GM10847 (cell line): ENCODE data around the gene GRB10.

Experiments used
- POLR2A ChIP-seq: IDR thresholded peaks from 2 replicates; pipeline ENCODE4 v1.6.1; 2011; ENCODE audit not compliant: insufficient read length; ENCODE audit errors: extremely low read depth

GRB10 gene

DNA sequence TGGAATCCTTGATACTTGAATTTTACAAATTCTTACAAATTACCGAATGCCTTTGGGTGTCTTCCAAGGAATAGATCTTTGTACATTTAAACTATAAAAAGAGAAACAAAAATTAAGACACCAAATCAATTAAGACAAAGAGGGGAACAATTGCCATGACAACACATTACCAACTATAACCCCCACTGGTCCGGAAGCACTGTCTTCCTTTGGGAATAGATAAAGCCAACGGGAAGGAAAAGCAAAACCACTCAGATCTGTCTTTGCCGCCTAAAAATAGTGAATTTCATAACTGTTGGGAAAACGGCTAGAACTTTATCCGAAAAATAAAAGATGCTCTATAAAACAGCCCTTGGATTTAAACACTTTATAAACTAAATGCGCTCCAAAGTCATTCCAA lies 37.4 kb downstream of the GRB10 start:
- TF ChIP-seq POLR2A = no peak

DNA sequence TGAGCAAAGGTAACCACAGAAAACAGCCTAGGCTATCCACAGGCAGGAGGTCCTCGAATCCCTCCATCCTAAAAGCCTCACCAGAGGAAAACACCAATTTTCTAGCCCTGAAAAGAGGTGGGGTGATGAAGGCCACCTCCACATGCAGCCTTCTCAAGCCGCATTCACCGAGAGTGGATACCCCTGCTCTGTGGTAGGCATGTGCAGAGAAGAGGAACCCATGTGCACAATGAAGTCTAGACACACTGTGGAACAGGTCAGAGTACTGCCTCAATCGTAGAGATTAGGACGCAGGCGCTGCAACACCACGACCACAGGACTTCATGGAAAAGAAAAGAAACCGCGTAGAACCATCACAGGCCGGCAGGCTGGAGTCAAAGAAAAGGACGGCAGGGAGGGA lies 38.8 kb downstream of the GRB10 start:
- TF ChIP-seq POLR2A = no peak

DNA sequence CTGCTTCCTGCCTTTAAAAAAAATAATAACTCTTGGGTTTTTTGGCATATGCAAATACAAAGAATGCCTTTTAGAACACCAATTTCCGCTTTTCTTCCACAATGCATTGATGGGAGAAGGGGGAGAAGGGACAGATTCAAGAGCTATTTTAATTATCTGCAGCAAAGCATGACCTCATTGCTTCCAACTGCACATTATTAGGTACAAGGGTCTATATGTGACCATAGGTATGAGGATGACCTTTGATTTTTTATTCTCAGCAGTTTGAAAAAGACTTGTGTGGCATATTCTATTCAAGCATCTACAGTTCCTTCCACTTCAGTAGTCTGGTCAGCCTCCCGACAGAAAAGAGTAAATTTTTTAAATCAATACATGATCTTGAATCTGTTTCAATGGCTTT lies 39.7 kb downstream of the GRB10 start:
- TF ChIP-seq POLR2A = no peak

DNA sequence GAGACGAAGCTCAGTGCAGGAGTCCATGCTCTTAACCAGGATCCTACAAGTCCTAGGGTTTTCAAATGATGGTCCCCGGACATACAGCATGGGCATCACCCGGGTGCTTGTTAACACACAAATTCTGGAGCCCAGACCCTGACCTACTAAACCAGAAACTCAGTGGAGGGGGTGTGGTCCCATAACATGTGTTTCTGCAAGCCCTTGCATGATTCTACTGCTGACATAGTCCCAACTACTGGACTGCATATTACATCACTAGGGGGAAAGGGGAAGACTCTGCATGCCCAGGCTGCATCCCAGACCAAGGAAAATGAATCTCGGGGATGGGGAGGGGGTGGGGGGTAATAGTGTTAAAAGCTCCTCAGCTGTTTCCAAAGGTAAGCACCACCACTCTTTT lies 40.3 kb downstream of the GRB10 start:
- TF ChIP-seq POLR2A = no peak

DNA sequence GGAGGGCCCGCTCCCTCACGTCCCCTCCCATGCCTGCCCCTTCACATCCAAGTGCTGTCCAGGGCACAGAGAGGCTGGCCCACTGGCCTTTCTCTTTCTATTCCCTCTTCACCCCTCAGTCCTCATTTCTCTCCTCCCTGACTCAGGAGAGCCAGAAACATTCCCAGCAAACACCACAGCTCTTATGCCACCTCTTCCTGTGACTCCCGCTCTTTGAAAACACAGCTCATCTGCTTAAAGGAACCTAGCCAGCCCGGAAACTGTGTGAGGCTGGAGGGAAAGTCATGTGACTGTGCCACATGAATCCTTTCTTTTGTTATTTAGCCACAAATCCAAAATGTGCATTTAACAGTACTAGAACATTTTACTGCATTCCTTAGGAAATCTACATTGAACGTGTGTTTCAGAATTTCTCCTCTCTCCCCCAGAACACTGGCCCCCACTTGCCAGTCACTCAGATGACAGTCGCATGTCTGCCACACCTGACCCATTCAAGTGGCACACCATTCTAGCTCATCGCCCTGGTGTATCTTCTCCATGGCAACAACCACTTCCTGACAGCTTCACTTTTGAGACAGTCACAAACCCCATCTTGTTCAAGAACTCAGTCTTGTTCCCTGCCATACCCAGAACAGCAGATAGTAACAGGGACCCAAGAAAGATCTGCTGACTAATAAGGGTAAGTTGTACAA lies 42.8 kb downstream of the GRB10 start:
- TF ChIP-seq POLR2A = no peak

DNA sequence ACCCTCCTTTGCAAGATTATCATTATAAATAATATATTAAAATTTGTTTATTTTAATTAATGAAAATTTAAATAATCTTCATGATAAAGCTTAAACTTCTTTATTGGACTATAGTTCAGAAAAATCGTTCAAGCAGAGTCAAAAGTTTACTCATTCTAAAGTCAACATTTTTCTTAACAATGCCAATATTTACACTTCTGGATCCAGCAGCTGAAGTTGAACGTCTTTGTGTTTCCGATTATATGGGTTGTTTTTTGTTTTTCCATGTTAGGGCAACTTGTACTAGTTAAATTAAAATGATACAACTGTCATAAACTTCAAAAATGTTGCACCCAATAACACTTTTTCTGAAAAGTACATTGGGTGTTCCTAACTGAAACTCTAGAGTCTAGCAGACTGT lies 43.8 kb downstream of the GRB10 start:
- no peak for TF ChIP-seq POLR2A

DNA sequence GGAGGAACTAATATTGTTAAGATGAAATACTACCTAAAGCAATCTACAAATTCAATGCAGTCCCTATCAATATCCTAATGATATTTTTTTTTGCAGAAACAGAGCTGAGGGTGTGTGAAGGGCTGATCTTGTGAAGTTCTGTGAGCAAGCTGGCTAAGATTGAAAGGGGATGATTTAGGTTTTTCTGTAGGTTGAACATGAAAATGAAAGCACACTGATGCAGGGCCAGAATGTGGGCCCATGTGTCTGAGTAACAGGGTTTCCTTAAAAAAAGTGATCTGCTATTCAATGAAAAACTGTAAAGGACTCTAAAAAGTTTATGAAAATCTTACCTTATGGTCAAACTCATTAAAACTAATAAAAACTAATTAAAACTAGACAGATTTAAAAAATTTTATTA lies 47.4 kb downstream of the GRB10 start:
- no peak for TF ChIP-seq POLR2A

DNA sequence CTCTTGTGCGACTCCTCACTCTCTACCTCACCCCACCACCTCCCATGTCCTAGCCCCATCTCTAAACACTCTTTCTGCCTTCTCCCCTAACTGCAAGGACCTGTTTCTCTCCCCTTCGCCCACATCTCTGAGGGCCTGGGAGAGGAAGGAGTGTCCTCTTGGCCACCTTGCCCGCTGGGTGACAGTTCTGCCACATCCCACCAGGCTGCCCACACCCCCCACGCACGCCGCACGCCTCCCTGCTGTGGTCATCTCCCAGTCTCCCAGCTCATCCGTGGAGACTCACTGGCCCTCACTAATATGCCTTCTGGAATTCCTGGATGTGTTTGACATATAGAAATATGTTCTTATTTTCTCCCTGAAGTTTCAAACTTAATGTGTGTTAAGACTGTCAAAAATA lies 48.5 kb downstream of the GRB10 start:
- TF ChIP-seq POLR2A = no peak

DNA sequence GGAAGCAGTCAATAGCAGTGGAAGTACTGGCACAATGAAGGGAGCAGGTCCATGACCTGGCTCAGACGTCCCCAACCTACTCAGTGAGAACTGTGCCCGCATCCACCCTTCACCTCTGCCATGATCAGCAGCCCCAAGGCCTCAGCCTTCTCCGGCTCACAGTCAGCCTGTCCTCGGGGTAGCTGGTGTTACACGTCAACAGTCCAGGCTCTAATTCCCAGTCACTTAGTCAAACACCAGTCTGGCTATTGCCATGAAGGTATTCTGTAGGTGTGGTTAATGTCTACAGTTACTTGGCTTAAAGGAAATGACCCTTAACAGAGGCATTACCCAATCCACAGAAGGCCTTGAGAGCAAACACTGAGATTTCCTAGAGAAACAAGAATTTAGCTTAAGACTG lies 49.1 kb downstream of the GRB10 start:
- no peak for TF ChIP-seq POLR2A

DNA sequence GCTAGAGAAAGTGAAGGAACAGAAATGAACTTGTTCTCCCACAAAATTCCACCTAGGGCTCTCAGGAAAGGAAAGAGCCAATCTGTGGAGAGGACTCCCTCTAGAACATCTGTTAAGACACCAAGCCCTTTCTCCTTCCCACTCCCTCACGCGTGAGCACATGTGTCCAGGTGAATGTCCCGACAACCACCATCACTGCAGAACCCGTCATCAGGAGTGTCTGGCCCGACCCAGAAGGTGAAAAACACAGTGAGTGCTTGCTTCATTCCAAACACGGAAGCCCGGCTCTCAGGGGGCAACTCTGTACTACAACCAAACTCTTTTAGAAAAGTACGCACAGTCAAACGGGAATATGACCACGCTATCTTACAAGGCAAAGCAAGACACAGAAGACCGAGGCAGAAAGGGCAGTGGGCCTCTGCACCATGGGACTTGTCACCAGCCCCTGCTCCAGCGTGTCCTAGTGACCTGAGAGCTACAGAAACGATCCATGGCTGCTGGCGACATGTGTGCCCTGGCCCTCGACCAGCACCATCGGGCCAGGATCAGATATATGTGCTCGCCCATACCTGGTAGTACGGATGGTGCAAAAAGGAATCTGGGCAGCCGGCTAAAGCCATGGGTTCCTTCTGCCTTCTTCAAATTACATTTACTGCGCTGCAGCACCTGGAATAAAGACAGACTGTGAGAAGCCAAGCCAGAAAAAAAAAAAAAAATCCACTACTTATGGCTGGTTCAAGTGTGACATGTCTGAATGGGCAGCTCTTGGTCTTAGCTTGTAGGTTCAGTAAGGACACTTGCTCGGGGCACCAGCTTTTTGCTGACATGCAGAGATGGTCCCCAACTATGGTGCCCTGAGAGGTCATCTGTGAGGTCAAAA lies 50.8 kb downstream of the GRB10 start:
- no peak for TF ChIP-seq POLR2A

DNA sequence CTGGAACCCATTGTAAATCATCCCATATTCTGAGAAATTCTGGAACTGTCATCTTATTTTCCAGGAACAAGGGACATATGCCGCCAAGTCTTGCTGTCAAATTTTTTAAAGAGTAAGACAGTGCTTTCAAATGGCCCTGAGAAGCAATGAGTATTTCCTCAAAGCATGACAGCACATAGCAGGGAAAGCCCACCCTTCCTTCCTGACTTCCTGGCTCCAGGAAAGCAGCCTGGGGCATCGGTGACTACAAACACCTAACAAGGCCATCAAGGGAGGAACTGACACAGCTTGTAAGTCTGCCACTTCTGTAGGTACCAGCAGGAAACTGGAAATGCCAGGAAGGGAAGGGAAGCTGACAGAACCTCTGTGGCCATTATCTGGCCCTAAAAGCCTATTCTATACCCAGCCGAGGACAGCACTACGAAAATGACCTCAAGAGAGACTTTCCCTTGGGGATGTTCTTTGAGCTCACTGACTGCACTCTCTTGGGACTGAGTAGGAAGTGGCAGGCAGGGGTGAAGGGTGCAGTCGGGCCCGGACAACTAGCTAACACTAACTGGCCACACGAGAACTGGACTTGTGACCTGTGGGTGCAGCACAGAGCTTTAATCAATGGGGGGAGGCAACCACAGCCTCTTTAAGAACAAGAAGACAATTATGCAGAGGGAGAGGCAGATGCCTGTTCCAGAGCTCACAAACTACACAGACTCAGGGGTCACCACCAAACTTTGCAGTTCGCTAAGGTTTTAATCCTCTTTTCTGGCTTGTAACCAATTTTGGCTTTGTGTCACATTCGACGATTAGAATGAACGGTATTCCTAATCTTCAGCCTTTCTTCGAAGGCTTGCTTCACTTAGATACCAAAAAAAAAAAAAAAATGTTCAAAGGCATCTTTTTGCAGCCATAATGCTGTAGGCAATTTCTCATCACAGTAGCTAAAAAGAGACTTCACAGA lies 52.0 kb downstream of the GRB10 start:
- no peak for TF ChIP-seq POLR2A

DNA sequence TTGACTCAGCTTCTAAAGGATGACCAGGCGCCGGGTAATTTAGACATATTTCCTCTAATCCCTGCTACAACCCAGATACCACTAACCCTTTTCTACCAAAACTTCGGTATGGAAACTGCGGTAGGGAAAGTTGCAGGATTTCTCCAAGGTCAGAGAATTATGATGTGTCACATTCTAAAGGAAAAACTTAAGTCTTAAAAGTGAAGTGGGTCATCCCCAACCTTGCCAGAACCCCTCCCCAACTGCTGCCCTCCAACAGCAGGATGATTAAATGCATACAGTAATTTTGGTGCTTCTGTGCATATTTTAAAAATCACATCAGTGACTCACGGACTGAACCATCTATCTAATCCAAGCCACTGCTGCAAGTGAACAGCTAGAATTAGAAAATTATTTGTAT lies 52.7 kb downstream of the GRB10 start:
- TF ChIP-seq POLR2A = no peak

DNA sequence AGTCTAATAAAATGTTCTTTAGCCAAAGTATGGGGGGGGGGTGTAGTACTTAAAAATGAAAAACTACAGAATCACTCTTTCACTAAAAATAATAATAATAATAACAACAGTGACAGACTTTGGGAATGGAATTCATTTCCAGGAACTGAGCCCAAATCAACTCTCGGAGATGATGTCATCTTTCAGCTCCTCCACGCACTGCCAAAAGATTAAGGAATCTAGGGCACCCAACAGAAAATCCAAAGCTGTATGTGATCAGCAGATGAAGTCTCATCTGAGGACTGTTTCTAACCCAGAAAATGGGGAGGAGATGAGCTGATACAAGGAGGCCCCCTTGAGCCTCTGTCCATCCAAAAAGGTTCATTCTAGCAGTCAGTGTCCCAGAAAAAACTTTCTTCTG lies 54.5 kb downstream of the GRB10 start:
- no peak for TF ChIP-seq POLR2A

DNA sequence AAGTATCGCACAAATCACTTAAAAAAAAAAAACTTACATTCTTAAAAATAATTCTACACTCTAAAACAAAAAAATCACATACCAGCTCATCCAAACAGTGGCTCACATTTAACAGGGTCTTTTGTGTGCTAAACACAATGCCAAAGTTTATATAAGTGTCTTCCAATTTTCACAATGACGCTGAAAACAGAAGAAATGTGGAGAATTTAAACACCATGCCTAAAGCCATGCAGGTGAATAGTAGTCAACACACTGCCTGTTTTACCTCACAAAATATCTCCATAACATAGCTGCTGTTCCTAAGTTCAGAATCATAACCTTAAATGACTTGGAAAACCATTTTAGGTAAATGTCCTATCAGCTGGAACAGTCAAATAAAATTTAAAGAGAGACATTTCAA lies 55.0 kb downstream of the GRB10 start:
- TF ChIP-seq POLR2A = no peak

DNA sequence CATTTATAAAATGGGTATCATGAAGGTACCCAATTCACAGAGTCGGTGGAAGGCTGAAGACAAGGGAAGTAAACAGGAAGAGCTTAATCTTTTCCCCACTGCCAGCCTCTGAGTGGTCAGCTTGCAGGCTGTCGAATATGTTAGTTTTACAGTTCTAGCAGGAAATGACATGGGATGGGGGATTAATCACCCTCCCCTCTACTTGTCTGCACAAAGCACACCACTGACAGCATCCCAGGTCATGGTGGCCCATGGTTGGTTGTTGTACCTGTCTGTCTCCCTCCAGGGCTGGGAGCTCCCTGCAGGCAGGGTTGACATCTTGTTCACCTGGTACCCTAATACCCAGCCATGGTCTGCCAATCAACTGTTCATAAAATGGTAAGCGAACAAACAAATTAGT lies 55.6 kb downstream of the GRB10 start:
- no peak for TF ChIP-seq POLR2A
